Measurements from ENCODE around the gene GHSR. TPM values are rescaled to one million over a fixed set of nuclear protein-coding genes. Genes with fewer than 3 reads are reported as not detected.

GHSR gene
- total RNA-seq, 1 donor from 2014 or later: not detected

DNA sequence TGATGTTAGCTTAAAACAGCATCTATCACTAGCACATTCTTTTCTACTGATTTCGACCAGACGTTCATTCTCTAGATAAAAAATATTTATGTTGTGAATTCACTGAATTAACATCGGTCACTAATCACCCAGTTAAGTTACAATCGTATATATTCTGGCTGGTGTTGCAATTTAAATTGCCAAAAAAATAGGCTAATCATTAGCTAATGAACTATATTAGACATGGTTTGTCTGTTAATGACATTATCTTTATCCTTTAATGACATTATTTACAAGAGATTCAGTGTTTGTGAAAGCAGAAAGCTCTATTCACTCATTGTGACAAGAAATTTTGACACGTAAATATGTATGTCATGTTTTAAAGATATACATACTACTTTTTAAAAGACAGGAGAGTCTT, 6.7 kb downstream of the GHSR start:
- DNase-seq (ENCODE audit: low spot score) (no peak), ATAC-seq (no peak)

DNA sequence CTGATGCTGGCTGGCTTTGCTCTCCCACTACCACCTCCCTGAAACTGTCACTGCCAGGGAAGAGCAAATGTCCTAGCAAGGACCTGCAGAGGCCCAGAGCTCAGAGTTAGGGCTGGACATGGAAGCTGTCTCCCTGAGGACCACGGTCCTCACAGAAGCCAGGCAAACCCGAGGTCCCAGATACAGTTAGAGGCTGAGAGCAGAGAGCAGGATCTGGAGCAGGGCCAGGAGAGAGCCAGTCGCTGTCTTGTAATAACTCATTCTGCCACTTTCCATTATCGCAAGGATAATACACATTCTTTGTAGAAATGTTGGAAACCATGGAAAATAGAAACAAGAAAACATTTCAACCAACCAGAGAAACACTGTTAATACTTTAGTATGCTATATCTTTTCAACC, 10.1 kb downstream of the GHSR start:
- ATAC-seq (no peak), DNase-seq (ENCODE audit: low spot score) (no peak)

DNA sequence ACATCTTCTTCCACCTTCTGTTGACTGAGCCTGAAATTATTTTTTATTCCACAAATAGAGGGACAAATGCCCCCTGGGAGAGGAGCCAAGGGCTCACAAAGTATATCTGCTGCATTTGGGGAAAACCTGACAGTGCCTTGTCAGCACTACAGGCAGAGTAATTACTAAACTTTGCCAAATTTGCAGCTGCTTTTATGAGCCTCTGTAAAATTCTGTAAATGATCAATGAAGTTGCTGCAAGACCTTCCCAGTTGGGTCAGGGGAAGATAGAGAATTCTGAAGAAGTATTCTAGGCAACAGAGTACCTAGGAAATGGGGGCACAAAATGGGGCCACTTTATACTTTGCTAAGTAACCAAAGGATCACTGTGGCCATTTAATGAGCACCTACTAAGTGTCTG, 10.5 kb downstream of the GHSR start:
- ATAC-seq (peak; percentile 50), DNase-seq (ENCODE audit: low spot score) (no peak)

DNA sequence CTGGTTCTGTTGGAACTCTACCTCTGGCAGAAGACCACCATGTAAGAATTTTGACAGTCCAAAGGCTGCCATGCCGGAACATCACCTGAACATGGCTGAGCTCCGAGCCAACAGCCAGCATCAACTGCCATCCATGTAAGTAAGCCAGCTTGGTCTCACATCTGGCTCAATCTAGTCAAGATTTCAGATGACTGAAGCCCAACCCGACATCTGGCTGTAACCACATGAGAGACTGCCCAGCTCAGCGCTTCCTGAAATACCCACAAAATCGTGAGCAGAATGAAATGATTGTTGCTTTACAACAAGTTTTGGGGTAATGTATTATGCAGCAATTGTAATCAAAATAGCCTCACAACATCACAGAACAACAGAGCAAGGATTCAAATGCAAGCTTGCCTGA, 32.9 kb downstream of the GHSR start:
- no peak for ATAC-seq
- DNase-seq (ENCODE audit: low spot score): no peak

DNA sequence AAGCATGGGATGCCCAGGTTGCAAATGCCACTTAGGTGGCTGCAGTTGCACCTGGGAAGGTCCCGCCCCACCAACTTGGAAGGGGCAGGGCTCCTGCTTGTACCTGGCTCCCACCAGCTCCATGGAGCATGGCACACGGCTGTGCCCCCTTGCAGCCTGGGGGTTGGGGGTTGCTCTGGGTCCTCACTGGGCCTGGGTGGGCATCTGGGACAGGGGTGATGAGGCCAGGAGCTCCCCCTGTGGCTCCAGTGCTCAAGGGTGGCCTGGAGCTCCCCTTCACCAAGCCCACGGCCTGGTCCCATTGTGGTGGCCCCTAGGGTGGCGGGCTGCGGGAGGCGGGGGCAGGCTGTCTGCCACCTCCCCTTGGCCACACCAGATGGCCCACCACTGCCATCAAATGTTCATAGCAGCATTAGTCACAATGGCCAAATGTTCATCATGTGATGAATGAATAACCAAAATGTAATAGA, 36.7 kb downstream of the GHSR start:
- DNase-seq (ENCODE audit: low spot score): no peak
- no peak for ATAC-seq

DNA sequence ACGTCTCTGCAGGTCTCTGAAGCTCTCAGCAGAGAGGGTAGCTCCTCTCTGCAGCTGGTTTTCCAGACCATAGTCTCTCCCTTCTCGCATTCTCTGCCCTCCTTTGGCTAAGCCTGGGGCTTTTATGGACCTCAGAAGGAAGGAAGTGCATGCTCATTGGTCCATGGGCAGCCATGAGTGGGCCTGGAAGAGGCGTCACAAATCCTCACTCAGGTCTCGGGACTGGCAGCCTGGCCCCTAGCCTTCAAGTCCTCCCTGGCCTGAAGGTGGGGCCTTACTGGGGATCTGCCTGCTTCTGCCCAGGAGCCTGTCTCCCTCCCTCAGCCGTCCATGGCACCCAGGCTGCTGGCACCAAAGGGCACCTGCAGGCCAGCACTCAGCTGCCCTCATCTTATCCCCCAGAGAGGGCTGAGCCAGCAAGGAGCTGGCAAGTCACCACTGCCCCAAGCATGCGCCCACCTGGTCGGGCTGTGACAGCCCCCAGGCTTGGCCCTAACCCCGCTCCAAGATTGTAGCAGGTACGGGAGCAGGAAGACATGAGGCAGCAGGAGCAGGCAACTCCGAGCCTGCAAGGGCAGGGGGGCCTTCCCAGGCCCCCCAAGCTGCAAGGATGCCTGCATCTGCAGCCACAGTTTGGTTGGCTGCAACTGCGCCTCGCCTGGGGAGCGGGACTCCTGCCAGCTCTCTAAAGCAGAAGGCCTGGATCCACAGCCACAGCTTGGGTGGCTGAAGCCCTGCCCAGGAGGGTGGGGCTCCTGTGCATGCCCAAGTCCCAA, 37.4 kb downstream of the GHSR start:
- DNase-seq (ENCODE audit: low spot score) (no peak), ATAC-seq (peak; percentile 20)

DNA sequence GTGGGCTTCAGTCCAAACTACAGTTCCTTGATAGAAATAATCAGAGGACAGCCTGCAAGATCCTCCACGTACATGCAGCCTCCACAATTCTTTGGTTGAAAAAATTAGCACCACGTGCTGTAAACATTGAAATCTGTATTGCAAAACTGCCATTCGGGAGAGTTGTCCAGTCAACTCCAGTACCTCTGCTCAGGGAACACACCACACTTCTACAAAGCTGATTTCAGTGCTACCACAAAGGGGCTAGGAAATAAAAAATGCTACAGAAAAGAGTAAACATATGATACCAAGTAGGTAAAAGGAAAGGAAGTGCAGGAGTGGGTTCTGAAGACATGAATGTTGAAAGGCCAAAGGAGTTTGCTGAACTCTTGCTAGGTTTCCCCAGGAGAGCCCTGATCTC, 40.4 kb downstream of the GHSR start:
- no peak for ATAC-seq
- DNase-seq (ENCODE audit: low spot score): no peak

DNA sequence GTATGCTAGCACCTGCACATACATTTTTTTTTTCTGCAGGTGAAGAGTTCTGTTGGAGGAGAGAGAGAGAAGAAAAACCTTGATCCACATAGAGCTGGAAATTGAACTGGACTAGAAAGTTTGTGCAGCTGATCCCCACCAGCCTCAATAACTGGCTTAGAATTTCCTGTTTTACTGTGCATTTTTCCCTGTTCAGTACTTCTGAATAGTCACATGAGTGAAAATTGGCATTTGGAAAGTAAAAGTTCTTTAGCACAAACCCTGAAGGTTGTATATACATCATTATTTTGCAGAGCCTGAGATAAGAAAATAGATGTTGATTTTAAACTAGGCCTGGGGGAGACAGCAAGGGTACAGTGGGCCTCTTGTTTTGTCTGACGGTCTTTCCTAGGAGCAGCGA, 42.3 kb downstream of the GHSR start:
- ATAC-seq: no peak
- DNase-seq (ENCODE audit: low spot score): no peak

DNA sequence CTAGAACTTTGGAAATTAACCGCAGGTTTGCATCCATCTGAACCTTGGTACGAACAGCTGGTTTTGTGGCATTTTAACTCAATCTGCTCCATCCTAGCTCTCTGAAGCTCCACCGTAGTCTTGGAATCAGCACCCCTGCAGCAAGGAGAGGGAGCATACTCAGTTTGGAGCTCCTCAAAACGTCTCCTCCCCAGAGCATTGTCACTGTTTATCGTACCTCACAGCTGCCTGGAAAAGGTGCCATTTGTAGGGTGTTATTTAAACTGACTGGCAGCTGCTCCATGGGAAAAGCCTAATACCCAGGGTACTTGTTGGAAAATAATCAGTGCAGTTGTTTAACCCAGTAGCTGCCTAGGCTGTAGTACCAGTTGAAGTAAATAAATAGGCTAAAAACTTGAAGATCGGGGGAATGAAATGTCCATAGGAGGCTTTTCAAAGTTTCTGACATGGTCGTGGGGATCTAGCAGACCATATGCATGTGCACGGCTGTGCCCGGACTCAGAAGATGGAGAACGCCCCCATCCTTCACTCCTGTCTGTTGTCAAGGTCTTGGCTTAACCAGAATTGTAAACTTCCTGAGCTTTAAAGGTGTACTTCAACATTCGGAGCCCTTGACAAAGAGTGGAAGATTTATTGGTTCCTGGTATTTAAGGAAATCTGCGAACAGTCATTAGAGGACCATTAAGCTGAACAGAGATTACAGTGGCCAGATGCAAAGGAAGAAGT, 43.9 kb downstream of the GHSR start:
- DNase-seq (ENCODE audit: low spot score) (no peak), ATAC-seq (no peak)

DNA sequence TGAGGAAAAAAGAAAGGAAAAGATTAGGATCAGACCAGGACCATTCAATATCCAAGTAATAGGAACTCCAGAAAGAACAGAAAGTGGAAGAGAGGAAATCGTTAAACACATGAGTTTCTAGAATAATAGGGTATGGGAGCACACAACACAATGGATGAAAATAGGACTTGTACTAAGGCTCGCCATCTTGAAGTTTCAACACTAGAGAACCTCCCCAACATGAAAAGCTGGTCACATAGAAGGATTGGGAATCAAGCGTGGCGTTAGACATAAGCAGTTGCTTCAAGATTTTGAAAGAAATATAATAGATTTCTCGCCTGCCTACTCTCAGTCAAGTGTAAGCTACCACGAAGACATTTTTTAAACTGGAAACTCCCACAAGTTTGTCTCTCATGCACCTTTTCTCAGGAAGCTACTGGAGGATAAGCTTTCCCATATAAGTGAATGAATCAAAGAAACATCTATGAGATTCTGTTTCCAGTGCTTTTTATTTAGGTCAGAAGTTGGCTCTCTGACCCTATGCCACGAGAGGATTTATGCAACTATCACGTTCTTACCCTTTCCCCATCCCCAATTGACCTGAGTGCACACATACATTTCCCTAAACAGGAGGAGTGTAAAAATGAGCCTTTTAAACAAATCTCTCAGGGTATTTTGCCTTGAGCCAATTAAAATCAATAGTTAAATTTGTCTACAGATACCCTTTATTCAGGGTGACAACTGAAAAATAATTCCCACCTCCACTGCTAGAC, 45.2 kb downstream of the GHSR start:
- no peak for DNase-seq (ENCODE audit: low spot score)
- ATAC-seq: no peak

DNA sequence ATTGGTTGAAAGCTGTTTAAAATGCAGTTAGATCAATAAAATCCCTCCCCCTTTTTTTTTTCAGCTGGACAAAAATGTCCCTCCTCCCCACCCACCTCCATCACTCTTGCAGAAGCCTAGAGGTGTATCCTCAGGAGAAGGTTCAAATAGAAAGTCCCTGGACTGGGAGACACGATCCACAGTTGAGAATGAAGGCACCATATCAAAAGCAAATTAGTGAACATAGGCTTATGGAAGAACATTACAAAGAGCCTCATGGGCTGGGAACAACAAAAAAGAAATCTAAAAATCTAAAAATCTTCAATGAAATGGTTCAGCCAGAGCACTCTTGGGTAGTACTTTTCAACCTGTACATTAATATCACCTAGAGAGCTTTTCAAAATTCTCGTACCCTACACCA, 46.2 kb downstream of the GHSR start:
- no peak for ATAC-seq
- DNase-seq (ENCODE audit: low spot score): no peak

DNA sequence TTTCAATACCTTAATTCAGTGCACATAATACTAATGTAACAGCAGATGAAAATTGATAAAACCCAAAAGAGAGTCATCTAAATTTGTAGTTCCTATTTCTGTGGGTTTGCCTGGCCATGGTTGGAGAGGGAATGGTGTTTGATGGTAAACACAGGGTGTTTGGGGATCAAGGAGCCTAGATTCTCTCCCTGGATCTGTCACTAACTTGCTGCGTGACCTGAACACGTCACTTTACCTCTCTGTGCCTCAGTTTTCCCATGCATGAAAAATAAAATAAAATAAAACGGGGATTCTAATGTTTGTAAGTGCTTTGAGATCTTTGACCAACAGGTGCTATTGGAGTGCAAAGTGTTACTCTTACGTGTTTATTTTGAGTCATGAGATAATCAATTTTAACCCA, 49.8 kb downstream of the GHSR start:
- DNase-seq (ENCODE audit: low spot score): no peak
- no peak for ATAC-seq

DNA sequence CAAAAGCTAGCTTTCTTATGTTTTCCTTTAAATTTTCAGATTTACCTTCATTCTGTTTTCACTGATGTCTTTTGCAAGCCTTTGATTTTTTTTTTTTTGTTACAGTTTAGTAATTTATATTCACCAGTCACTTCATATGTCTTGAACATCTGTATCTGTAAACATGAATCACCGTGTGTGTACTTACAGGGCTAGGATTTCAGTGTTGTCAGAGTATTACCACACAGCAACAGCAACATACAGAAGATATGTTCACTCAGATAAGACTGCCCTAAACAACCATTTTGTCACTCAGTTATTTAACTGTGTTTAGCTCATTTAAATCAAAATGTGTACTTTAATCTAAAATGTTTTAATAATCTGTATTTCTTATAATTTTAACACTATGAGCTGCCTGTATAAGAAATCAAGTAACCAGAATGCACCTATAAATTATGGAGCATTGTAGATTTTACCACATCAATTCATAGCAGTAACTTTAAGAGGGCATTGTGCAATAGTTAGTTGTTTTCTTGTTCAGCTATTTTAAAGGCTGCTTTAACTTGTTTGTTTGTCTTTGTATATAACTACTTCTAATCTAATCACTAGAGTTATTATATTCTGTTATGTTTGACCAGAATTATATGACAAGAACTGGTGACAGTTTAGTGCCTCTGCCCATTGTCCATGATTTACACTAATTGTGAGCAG, 50.4 kb downstream of the GHSR start:
- DNase-seq (ENCODE audit: low spot score) (no peak), ATAC-seq (no peak)

DNA sequence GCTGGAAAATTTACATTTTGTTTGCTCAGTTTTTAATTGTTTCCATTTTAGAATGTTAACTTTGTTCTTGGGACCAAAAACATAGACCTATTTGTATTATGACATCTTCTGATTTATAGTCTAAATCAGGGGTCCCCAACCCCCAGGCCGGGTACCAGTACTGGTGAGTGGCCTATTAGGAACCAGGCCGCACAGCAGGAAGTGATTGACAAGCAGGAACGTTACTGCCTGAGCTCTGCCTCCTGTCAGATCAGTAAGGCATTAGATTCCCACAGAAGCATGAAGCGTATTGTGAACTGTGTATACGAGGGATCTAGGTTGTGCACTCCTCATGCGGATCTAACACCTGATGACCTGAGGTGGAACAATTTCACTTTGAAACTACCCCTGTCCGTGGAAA, 51.9 kb downstream of the GHSR start:
- DNase-seq (ENCODE audit: low spot score) (no peak), ATAC-seq (no peak)

DNA sequence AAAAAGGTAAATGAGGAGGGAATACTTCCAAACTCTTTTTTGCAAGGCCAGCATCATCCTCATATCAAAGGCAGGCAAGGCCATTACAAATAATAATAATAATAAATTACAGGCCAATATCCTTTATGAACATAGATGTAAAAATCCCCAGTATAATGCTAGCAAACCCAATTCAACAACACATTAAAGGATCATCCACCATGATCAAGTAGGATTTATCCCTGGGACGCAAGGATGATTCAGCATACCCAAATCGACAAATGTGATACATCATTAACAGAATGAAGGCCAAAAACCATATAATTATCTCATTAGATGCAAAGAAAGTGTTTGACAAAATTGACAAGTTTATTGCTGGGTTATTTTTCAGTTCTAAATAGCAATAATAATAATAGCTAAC, 53.6 kb downstream of the GHSR start:
- ATAC-seq (no peak), DNase-seq (ENCODE audit: low spot score) (no peak)

Other genes starting within 250 kb of the GHSR start
- gene TNFSF10, start 75.0 kb upstream of the GHSR start, total RNA-seq: 45.3 TPM

Measured in left lobe of liver (tissue), 2 donors.